ENCODE results near the gene TIMM44.
"Not testable (repeated sequence)": the region's sequence is repeated elsewhere in the genome, so short reads cannot be mapped to it uniquely, and the experiment has no call there.

TIMM44 gene

DNA sequence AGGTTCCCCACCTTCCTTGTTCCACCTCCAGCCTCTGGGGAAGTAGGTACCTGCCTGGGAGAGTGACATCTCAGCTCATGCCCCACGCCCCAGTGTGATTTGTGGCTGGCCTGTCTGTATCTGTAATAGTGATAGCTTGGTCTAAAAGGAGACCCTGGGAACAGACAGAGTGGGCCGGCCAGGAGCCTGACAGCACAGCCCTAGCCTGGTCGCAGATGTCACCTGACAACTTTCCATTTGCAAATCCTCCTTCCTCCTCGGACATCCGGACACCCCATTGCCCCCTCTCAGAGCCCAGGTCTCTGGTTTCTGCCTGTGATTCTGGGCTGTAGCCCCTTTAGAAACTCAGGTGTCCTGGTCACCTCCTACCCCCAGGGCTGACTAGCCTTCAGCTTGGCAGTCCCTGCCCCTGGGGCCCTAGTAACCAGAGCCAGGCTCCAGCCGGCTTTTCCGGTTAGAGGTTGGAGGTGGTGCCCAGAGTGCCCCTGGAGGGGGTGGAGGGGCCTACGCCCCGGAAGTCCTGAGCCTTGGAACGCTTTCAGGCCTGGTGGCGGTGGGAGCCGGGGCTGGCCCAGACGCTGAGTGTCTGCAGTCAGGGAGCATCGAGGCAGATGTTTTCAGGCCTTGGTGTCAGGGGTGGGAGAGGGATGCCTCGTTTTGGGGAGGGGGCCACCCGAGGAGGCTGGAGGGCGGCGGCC lies 48.7 kb downstream of the TIMM44 start:
- DNase-seq = no peak

- DNase-seq = not testable (repeated sequence)
These were observed 49.9 kb downstream of the TIMM44 start for GRCh38 chr19:7893362-7894101.

DNA sequence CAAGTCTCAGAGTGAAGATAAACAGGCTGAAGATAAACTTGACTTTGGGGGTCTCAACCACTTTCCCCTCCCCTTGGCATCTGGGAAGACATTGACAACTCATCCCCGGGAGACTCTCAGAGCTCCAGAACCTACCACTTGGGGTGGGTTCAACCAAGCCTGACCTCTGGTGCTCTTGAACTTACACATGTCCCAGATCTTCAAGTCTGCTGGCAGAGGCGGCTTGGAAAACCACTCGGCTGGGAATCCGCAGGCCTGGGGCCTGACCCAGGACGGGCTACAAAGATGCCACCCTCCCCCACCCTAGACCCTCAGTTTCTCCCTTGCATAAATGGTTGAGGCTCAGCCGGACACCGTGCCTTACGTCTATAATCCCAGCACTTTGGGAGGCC lies 54.6 kb downstream of the TIMM44 start:
- DNase-seq = no peak

DNA sequence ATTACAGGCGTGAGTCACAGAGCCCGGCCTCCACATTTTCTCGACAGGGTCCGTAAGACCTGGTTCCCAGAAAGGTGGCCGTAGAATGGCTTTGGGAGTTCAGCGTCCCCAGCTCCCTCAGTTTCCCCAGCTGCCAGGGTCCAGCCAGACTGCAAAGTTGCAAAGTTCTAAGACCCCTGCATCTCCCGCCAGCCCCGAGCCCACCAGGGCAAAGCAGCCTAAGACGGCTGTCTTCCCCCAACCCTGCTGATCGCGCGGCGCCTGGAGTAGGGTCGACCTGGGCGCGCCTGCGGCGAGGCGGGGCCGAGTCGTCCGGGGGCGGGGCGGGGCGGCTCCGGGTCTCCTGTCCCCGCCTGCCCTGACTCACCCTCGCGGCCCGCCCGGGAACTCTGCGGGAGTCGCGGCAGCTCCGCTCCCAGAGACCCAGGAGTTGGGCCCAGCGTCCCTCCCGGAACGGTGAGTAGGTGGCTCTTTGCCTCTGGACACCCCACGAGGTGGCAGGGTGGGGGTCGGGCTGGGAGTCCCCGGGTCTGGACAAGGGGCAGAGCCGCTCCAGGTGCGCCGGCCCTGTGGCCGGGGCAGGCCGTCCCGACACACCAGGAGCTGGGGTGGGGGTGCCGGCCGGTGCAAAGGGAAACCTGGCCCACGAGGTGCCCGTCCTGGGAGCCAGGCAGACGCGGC lies 55.2 kb downstream of the TIMM44 start, which contains the start of gene LRRC8E:
TSS of gene LRRC8E (plus strand) at position 366 of the 681 bp plus-strand sequence. CDS start 7,094 bp downstream, outside the sequence.
- DNase-seq = no peak

DNA sequence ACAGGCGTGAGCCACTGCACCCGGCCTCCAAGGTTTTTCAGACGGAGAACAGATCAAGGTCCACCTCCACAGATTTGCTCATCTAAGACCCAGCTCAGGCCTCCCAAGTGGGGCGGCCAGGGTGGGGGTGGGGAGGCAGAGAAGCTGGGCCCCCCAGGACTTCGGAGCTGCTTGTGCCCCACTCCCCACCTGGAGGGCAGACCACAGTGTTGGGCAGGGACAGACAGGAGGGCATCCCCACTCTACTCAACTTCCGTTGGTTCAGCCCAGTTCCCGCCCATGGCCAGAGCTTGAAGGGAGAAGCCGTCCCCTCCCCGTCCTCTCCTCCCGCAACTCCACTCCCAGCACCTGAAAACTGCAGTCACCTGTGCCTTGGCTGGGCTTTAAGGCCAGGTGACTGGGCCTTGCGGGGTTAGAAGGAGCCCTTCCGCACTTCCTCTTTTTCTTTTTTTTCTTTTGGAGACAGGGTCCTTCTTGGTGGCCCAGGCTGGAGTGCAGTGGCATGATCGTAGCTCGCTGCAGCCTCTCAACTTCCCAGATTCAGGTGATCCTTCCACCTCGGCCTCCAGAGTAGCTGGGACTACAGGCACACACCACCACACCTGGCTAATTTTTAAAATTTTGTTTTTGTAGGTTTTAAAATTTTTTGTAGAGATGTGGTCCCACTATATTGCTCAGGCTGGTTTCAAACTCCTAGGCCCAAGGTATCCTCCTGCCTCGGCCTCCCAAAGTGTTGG lies 55.9 kb downstream of the TIMM44 start:
- DNase-seq = no peak

DNA sequence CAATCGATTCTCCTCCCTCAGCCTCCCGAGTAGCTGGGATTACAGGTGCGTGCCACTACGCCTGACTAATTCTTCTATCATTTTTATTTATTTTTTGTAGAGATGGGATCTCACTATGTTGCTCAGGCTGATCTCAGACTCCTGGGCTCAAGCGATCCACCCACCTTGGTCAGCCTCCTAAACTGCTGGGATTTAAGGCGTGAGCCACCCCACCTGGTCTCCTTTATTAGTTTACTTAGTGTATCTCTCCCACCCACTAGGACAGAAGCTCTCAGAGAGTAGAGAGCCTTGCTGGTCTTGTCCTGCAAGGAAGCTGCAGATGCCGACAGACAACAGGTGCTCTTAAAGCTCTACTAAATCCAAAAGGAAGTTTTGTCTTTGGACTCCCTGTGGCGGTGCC lies 57.6 kb downstream of the TIMM44 start:
- DNase-seq = no peak

DNA sequence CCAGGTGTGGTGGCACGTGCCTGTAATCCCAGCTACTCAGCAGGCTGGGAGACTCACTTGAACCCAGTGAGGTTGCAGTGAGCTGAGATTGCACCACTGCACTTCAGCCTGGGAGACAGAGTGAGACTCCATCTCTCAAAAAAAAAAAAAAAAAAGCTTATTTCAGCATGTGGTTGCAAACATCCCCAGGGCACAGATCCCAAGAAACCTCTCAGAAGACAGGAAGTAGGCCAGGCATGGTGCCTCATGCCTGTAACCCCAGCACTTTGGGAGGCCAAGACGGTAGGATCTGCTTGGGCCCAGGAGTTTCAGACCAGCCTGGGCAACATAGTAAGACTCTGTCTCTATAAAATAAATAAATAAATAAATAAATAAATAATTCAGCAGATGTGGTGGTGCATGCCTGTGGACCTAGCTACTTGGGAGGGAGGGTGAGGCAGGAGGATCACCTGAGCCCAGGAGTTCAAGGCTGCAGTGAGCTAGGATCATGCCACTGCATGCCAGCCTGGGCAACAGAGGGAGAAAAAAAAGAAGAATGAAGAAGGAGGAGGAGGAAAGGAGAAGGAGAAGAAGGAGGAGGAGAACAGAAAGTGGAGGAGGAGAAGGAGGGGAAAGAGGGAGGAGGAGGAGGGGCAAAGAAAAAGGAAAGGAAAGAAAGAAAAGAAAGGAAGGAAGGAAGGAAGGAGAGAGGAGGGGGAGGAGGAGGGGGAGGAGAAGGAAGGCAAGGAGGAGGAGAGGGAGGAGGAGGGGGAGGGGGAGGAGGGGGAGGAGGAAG lies 59.5 kb downstream of the TIMM44 start:
- DNase-seq = no peak

DNA sequence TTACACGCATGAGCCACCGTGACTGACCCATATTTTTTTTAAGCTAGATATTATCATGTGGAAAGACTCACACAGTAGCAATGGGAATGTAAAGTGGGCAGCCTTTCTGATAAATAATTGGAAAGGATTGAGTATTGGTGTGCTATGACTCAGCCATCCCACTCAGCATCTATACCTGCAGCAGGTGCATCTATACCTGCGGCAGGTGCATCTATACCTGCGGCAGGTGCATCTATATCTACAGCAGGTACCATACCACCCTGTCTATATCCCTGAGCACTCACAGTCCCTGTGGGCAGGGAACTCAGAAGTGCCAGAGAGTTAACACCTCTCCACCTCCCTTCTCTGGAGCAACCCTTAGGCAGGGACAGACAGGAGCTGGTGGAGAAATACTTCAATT lies 60.4 kb downstream of the TIMM44 start:
- no peak for DNase-seq

GRCh38 chr19:7881910-7882309 lies 61.6 kb downstream of the TIMM44 start:
- DNase-seq = no peak

DNA sequence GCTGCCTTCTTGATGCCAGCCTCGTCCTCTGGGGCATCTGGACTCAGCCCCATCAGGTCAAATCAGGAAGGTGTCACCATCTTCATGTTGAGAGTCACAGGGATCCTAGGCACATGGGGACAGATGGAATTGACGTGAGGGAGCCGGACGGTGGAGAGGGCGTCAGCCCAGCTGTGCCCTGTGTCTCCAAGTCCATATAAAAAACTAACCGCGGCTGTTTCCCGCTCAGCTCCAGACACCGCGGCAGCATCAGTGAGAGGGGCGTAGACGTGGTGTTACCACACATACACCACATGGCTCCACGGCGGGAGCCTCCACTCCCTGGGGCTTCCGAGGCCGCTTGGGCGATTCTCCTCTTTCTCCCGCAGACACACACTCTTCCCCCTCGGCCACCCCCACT lies 63.6 kb downstream of the TIMM44 start:
- DNase-seq = no peak

DNA sequence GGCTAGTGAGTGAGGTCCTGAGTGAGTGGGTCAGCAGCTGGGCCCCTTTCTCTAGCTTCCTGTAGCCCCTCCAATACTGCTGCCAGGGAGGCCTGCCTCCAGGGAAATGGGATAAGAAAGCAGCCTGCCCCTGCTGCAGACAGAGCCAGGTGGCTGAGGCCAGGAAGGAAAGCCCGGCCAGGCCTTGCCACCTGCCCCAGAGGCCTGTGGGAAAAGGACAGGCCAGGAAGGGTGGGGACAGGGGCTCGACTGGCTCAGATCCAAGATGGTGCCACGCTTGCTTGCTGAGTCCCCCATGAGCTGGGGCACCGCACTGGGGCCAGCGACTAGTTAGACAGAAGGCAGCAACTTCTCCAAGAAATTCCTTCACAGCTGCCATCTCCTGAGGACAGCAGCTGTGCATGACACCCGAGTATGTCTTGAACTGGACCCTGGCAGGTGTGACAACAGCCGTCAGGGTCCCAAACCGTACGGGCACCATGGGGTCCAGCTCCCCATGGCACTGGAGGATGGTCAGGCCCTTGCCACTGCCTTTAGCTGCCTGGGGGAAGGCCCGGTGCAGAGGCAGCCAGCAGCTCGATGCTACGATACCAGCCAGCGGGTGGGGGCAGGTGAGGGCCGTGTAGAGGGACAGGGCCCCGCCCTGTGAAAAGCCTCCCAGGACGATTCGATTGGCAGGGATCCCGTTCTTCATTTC lies 64.2 kb downstream of the TIMM44 start:
- DNase-seq = no peak

DNA sequence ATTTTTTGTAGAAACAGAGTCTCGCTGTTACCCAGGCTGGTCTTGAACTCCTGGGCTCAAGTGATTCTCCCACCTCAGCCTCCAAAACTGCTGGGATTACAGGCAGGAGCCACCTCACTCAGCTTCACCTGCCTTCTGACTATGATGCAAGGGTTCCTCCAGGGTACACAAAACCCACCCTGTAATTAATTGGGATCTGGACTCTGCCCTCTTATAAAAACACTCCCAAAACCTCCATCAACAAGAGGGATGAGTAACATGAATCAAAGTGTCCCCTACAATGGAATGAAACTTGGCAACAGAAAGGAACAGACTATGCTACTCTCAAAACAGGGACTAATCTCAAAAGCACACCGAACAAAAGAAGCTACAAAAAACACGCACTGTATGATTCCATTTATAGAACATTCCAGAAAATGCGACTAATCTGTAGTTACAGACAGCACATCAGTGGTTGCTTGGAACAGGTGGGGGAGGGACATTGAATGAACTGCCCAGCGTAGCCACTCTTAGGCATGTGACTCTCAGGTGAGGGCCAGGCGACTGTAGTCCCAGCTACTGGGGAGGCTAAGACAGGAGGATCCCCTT lies 66.1 kb downstream of the TIMM44 start:
- no peak for DNase-seq
